ENCODE data around the gene SFXN5.
"Not testable (repeated sequence)": the region's sequence is repeated elsewhere in the genome, so short reads cannot be mapped to it uniquely, and the experiment has no call there.

Gene SFXN5

GRCh38 chr2:73076701-73077423 lies 5.3 kb upstream of the SFXN5 start:
- DNase-seq: no peak

DNA sequence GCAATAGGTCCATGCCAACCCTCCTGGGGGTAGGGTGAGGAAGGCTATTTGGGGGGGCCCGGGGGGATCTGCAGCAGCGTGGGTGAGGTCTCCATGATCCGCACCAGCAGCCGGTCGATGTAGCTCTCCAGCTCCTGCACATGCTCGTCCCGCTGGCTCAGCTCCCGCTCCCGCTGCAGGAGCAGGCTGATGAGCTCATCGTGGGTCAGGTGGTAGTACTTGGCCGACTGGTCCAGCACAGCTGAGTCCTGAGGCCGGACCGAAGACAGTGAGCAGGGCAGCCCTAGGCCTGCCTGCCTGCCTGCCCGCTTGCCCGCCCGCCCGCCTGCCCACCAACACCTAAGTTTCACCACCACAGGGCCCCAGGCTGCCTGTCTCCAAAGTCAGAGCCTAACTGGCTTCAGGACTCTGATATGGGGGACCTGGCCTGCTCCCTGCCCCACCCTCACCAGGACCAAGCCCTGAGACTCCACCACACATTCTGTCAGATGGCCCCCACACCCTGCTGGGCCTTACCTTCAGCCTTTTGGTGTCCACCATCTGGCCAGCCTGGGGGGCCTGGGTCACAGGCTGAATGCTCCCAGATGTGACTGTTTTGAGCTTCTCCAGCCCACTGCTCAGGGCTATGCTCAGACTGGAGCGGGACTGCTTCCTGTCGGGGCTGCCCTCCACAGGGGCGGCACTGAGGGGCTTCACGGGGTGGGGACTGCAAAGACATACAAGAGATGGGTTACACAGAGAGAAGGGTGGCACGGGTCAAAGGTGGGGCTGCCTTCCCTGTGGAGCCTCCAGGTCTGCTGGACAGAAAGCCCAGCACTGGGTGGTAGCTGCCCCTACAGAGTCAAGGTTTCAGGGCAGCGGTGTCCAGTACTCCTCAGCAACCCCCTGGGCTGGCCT lies 4.2 kb upstream of the SFXN5 start:
- DNase-seq: no peak

- DNase-seq: no peak
Measured at GRCh38 chr2:73074110-73075069, 2.9 kb upstream of the SFXN5 start.

GRCh38 chr2:73072416-73072815 lies 904 bp upstream of the SFXN5 start:
- DNase-seq: no peak

DNA sequence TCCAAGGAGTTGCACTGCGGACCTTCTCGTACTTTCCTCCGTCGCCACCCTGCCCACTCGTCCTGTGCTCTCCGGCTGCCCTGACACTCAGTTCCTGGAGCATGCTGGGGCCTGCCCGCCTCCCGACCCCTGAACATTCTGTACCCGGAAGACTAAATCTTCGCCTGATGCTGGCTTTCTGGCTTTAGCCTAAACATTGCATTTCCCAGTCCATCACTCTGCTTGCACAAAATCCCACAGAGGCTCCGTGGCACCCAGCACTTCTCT lies 550 bp upstream of the SFXN5 start:
- no peak for DNase-seq

DNA sequence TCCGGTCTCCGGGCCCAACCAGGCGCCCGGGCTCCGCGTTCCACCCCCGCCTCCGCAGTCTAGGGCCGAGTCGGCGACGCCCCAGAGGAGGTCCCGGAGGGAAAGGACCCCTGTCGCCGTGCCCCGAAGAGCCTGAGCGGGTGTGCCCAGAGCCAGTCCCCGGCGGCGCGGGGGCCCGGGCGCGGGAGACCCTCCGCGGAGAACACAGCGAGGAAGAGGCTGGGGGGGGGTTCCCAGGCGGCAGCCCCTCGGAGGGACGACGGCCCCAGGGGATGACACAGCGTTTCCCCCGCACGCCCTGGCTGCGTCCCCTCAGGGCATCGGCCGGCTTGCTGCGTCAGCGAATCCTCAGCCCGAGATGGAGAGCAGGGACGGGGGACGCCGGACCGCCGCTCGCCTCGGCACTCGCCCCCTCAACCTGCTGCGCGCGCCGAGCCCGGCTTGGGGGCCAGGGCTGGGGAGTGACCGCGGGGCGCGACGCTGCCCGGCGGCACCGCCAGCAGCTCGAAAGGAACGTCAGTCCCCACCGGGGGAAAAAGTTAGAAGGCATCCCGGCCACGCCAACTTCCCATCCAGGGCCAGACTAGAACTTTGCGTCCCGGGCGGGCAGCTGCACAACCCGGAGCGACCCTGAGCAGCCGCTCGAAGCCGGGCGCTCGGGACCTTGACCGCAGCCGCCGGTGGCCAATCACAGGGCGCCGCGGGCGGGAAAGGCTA lies 711 bp downstream of the SFXN5 start:
- DNase-seq: no peak

GRCh38 chr2:73069855-73070642 lies 1.5 kb downstream of the SFXN5 start:
- no peak for DNase-seq

DNA sequence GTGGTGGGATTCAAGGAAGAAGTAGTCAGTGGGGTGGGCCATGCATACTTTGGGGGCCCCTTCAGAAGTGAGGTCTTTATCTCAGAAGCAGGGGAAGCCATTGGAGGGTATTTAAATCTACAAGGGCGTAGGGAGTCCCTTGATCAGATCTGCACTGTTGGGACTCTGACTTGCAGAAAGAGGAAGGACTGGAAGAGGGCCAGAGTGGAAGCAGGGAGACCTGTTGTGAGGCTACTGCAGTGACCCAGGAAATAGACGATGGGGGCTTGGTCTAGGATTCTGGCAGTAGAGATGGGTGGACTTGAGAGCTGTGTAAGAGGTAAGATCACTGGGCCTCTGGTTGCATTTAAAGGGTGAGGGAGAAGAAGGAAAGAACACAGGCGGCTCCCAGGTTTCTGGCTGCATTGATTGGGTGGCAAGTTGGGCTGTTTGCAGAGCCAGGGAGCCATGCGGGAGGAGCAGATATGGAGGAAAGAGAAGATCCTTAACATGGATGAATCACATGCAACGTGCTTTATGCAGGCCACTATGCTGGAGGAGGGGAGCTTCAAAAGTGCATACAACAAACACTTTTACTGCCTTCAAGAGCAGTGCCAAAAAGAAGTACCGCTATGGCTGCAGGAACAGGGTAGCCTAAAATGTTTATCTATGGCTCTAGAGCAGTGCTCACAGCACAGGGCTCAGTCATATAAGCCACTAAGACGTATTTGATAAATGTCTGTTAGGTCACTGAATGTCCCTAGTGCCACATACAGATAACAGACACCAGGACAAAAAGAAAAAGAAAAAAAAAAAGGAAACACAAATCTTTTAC lies 2.3 kb downstream of the SFXN5 start:
- no peak for DNase-seq

DNA sequence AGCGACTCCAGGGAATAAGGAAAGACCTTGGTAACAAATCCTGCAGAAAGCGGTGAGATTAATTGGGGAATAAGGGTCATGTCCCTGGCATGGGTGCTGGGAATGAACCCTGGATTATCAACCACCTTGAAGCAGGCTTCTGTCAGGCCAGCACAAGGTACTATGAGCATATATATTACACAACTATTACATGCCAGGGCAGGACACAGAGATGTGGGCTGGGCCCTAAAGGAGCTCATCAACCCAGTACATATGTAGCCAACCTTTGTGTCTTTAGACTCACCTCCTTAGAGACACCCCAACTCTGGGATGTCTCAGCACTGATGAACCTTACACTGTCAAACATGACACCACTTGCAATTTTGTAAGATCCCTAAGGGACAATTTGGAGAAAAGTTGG lies 3.4 kb downstream of the SFXN5 start:
- no peak for DNase-seq

GRCh38 chr2:73067043-73067442 lies 4.5 kb downstream of the SFXN5 start:
- no peak for DNase-seq

DNA sequence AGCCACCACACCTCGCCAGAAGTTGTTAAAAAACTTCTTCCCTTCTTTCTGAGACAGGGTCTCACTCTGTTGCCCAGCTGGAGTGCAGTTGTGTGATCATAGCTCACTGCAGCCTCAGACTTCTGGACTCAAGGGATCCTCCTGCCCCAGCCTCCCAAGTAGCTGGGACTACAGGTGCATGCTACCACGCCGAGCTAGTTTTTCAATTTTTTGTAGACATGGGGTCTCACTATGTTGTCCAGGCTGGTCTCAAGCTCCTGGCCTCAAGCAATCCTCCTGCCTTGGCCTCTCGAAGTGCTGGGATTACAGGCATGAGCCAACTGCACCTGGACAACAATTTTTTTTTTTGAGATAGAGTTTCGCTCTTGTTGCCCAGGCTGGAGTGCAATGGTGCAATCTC lies 6.4 kb downstream of the SFXN5 start:
- DNase-seq: not testable (repeated sequence)

GRCh38 chr2:73063909-73064875 lies 7.3 kb downstream of the SFXN5 start:
- DNase-seq: no peak

GRCh38 chr2:73063472-73063871 lies 8.0 kb downstream of the SFXN5 start:
- no peak for DNase-seq

GRCh38 chr2:73059106-73059505 lies 12.4 kb downstream of the SFXN5 start:
- no peak for DNase-seq

DNA sequence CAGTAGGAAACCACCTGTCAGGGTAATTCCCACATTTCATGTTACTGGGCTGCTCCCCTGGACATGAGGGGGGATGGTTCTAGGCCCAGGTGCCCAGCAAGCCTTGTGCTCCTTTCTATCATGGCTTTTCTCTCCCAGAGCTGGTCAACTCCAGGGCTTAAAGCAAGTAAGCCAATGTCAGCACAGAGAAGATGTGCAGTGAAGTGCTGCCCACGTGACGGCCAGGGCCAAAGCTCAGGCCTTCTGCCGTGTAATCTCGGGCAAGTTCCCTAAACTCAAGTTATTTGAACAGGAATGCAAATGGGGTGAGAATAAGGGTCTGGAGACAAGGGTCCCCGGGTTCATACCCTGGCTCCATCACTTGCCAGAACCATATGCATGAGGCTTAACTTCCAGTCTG lies 16.5 kb downstream of the SFXN5 start:
- DNase-seq: no peak

DNA sequence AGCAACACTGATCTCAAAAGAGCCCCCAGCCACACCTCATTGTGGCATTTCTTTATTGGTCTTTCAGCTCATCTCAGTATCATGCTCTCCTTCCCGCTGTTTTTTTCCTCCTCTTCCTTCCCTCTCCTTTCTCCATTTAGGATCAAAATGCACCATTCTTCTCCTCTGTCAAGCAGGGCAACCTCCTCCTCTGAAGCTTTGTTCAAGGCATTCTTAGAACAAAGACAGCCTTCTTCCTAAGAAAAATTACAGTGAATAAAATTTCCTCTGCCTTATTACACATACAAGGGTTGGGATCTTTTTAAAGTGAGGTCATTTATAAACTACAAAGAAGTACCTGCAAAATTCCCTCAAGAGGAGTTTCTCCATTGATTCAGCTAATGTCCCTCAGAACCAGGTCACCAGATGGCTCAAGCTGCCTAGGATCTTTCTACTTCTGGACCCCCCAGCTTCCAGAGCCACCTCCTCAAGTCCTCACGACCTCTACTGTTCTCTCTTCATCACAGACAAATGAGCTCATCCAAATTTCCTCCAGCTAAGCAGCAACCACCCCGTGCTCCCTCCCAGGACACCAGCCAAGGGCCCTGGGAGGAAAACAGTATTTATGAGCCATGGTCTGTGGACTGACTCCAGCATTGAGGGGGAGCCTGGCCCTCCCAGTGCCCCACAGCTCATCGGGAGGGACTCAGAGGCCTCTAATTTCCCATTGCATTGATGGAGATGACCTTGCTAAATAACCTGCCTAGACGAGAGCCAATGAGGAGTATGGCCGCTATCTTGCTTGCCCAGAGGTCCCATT lies 18.0 kb downstream of the SFXN5 start:
- no peak for DNase-seq

GRCh38 chr2:73050121-73050545 lies 21.4 kb downstream of the SFXN5 start:
- DNase-seq: no peak

GRCh38 chr2:73043929-73044832 lies 27.3 kb downstream of the SFXN5 start:
- DNase-seq: no peak

Data from NCI-H187 treated with DMSO at 0.1 percent for 48 hours (cell line).